Lung microvascular endothelial cell (primary cell): ENCODE measurements around the gene ATP5MC3. TPM values are rescaled to one million over a fixed set of nuclear protein-coding genes. Genes with fewer than 3 reads are reported as not detected.
A peak's percentile ranks its signal among the peaks of the same experiment; 100 is the strongest.
"Not testable (repeated sequence)": the region's sequence is repeated elsewhere in the genome, so short reads cannot be mapped to it uniquely, and the experiment has no call there.

Experiments used
- DNase-seq, 2 donors: peaks; one replicate each; pipeline versions ENCODE4 v3.0.0 to v3.0.0-alpha.2; 2010; ENCODE audit warnings: low read depth in 2 of 2
- total RNA-seq: library from RNA; depleted of rRNA; stranded (reverse); fragments of >200 nt; gene quantifications from 2 replicates; pipeline ENCODE4 v1.2.1, GENCODE V29; 2014

ATP5MC3 gene
- 53.4 and 74.5 TPM in 2 replicates for total RNA-seq

DNA sequence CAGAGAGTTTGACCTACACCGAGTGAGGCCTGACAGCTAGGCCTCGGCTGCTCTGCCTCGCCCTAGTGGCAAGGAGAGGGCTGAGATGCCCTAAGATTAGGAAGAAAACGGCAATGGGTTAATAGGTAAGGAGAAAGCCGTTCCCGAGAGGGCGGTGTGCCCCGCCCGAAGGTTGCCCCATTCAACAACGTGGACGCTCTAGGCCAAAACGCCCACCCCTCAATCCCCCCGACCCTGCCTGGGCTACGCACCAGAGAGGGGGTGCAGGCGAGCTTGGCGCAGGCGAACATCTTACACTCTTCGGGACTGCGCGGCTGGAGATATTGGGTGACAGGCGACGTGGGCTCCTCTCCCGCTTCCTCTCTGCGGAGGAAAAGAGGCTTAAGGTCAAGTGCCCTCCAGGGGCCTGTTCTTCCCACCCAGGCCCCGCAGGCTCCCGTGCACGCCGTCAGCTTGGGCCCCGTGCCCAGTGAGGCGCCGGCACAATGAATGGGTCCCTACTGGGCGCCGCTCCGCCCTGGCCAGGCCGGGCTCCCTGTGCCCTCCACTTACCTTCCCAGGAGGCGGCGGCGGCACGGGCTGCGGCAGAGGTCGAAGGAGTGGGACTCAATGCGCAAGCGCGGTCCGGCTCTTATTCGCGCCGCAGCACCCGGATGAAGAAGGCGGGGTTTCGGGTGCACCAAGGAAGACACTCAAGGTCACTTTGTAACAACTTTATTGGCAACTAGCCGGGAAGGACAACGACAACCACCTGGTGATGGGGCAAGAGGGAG, at the start of gene ATP5MC3:
Gene ATP5MC3, minus strand, starts transcription at position 607 of the 773 bp plus-strand sequence. Its CDS starts 317 bp downstream, at position 290.
- DNase-seq, result peak; percentile 81 to 89

DNA sequence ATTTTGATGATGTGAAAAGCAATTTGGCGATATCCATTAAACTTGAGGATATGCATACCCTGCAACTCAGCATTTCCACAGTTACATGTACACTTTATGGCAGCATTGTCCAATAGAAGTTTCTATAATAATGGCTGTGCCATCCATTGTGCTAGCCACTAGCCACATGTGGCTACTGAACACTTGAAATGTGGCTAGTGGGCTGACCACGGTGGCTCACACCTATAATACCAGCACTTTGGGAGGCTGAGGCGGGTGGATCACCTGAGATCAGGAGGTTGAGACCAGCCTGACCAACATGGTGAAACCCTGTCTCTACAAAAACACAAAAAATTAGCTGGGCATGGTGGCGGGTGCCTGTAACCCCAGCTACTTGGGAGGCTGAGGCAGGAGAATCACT, 47.1 kb upstream of the ATP5MC3 start:
- DNase-seq, result not testable (repeated sequence)

DNA sequence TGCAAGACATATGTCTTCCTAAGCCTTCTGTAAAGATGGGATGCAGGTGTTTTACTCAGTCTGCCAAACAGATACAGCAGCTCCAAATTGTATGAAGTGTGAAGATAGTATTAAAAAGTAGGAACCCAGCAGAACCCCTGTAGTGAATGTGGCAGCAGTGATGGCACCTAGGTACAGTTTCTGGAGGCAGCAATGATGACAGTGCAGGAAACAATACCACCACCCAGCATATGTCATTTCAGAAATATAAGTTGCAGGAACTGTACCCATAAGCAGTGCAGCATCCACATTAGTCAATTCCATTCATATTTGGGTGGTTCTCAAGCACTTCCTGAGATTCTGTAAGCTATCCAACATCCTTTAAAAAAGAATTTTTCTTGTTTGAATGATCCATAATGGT, 46.7 kb upstream of the ATP5MC3 start:
- DNase-seq, result no peak

DNA sequence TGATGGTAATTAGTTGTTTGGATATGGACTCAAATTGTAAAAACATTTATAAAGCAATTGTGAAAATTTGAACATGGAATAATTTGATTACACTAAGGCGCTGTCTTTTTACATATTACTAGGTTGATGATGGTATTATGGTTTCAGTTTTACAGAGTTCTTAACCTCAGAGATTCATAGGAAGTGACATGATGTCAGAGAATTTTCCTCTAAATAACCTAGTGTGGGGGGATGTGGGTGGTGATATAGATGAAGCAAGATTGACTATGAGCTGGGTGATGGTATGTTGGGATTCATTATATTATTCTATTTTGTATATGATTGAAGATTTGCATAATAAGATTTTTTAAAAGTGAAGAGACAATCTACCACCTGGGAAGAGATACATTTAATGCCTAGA, 45.9 kb upstream of the ATP5MC3 start:
- peak in 1 of 2 donors; percentile 2 for DNase-seq

DNA sequence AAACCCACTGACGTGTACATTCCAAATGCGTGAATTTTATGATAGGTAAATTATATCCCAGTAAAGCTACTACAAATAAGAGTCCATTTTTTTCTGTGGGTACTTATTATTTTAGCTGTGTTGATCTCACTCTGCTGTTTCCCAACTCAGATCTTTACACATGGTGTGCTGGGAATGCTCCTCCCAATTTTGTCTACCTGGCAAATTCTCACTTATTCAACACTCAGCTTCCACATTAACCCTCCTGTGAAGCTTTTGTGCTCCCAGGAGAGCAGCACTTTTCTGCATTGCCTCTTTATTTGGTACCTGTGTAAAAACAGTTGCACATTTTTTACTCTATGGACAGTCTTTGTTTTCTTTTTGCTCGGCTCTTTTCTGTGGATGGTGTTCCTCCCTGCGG, 38.6 kb upstream of the ATP5MC3 start:
- no peak for DNase-seq

DNA sequence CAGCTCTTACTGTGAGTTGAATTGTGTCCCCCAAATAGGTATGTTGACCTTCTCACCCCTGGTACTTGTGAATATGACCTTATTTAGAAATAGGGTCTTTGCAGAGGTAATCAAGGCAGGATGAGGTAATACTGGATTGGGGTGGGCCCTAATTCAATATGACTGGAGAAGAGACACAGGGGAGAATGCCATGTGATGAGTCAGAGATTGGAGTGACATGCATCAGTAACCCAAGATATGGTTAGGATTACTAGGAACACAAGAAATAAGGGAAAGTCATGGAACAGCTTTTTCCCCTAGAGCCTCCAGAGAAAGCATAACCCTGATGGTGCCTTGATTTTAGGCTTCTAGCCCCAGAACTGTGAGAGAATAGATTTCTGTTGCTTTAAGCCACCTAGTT, 37.0 kb upstream of the ATP5MC3 start:
- no peak for DNase-seq

DNA sequence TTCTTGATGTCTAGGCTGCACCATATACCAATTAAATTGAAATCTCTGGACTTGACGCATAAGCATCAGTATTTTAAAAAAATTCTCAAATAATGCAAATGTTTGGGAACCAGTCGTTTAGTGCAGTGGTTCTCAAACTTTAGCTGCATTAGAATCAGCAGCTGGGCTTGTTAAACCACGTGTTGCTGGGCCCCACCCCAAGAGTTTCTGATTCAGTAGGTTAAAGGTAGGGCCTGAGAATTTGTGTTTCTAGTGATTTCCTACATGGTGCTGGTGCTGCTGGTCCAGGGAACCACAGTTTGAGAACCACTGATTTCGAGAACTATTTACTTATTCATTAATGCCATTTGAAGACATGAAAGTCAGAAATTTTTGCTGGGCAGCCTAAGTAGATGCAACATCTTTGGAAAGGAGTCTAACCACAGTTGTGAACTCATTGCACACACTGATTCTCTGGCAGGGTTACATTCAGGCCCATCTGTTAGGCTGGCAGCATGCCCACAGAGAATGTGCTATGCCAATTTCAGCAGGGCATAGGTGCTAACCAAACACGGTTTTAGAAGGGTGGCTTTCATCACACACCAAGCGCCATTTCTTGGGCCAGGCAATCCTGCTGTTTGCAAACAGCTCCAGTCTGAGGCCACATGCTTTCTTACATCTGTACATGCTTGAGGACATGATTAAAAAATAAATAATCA, 26.4 kb upstream of the ATP5MC3 start:
- DNase-seq, result no peak

DNA sequence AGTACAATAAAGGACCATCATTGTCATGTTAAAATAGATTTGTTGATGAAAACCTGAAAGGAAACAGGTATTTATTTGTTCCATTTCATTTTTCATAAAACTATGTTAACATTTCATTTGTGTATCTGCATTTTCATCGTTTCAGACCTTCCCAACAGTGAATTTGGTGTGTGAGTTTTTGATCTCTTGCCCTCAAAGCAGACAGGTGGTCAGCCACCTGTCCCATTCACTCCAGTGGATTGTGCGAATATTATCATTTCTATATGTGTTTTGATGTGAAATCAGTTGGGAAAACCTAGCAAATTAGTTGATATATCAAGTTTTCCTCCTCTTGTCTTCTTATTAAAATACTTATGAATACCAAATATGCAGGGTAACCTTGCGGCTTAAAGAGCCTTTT, 25.4 kb upstream of the ATP5MC3 start:
- no peak for DNase-seq

DNA sequence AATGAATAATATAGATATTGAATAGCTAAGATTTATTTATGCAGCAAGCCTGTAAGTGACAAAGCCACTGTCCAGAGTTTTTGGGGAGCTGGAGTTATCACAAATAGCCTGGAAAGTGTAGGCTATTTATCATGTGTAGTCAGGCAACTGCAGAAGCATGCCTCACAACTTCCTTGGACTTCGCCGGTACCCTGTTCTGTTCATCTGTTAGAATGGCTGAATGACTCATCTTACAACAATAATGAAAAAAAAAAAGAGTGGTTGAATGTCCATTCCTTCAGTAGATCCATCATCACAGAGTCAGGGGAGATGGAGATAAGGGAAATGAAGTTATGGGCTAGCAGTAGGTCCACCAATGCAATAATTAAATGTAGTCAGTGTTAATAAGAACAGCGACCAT, 24.0 kb upstream of the ATP5MC3 start:
- peak in 1 of 2 donors; percentile 53 for DNase-seq

DNA sequence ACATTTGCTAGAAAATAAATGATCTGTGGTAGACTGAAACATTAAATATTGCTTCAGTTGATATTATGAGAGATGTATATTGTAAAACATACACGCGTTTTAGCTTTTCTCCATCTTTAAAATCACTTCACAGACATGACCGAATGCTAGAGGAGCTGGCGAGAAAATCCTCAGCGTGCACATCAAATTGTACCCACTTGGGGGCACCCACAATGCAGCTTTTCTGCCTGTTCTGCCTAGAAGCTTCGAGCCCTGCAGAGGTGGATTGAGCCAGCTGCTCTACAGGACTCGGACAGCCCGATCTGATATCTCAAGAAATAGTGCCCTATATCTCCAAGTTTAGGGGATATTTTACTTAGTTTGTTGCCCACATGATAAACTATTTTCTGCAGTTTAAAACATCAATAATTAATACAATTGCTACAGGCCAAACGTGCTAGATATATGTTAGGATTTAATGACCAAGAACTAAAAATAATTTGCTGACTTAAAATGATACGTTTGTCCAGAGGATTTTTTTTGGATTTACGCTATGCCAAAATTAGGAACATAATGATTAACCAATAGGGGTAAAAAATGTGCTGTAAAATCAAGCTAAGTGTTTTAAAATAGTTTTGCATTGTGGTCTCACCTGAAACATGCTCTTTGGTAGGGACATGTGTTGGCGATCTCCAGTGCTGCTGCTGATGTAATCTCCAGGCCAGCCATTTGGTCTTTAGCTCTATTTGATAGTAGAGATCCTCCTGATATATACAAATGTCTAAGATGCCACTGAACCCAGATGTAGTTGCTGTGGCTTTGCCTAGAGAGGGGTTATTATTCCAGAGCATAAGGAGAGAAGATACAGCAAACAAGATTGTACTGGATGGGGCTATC, 22.3 kb upstream of the ATP5MC3 start:
- peak; percentile 52 to 55 for DNase-seq

DNA sequence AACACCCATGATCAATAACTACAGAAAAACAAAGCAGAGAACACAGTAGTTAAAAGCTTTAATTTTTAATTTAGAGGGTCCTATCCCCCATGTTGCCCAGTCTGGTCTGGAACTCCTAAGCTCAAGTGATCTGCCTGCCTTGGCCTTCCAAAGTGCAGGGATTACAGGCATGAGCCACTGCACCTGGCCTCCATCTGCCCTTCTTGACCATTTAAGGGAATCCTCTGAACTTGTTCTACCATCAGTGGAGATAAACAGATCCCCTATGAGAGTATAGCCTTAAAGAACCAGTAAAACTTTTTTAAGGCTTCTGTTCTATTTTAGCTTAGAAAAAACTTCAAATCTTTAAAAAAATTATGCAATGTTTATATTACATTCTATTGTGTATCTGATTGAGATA, 13.5 kb upstream of the ATP5MC3 start:
- no peak for DNase-seq

DNA sequence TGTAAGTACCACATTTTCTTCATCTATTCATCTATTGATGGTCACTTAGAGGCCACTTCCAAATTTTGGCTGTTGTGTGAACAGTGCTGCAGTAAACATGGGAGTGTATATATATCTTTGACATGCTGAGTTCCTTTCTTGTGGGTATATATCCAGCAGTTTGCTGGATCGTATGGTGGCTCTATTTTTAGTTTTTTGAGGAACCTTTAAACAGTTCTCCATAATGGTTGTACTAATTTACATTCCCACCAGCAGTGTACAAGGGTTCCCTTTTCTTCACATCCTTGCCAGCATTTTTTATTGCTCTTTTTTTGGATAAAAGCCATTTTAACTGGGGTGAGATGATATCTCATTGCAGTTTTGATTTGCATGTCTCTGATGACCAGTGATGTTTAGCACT, 7.3 kb upstream of the ATP5MC3 start:
- DNase-seq, result no peak

DNA sequence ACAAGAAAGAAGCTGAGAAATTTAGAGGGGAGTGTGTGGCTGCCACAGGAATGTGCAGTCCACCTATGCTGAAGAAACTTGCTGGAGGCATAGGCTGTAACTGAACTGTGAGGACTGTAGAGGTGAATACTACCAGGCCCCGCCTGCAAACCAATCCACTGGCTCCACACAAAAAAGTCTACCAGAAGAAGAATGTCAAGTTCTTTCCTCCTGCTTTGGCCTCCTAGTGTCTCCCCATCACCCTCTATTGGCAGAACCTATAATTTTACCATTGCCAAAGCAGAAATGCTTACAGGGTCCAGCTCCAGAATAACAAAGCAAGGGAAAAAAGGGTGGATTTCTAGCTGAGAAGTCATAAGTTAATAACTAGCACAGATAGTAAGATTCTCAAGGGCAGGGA, 5.9 kb upstream of the ATP5MC3 start:
- DNase-seq, result no peak

DNA sequence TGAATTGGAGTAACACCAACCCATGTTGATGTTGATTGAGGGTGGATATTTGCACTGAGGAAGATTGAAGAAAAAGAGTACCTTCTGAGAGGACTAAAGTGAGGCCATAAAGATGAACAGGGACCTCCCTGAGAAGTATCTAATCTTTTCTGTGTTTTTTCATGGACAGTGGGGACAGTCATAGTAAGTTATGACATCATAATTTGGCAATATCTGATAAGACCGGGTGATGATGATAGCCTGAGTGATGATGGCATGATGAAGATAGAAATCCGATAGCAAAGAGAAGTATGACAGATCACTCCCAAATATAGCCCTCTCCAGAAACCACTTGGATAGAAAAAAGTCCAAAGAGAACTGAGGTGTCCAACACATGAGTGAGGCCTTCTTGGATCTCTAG, 2.2 kb upstream of the ATP5MC3 start:
- no peak for DNase-seq

DNA sequence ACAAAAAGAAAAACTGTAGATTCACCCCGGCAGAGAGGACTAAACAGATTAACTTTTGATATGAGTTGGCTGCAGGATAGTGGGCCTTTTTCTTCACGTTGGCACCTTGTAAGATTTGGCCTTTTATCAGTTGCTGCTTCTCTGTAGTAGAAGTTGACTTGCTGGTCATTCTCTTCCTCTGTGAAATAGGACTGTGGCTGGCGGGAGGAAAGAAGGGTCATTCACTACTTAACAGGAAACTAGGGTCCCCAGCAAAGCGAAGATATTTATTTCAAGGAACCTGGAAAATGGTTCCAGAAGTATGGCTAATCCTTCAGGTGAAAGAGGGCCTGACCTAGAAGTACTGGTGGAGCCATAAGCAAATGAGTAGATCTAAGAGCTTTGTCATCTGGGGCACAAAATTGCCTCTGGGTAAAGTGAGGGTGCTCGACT, 383 bp upstream of the ATP5MC3 start:
- DNase-seq, result no peak

DNA sequence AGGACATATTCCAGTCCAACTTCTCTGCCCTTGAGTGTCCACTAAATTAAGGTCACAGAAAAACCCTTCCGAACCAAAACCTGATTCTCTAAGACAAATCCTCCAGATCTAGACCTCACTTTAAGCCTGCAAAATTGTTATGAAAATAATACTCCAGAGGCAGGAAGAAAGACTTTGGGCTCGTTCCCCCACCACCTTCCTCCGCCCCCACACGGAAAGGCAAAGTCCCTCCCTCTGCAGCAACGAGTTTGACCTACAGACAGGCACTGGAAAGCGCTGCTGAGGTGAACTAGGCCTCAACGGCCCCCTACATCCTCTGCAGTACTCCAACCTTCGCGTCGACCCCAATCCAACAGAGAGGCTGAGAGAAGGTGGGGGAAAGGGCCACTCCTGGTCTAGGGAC, 808 bp downstream of the ATP5MC3 start:
- peak; percentile 49 to 50 for DNase-seq

DNA sequence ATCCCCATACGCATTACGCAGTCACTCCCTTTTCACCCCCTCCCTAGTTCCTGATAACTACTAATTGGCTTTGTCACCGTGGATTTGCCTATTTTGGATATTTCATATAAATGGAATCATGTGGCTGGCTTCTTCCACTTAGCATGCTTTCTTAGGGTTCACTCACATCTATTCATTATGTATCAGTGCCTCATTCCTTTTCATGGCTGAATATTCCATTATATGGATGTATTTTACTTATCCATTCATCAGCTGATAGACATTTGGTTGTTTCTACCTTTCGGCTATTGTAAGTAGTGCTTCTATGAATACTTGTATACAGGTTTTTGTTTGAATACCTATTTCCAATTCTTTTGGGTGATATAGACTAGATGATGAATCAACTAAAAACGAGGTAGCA, 4.9 kb downstream of the ATP5MC3 start:
- no peak for DNase-seq

DNA sequence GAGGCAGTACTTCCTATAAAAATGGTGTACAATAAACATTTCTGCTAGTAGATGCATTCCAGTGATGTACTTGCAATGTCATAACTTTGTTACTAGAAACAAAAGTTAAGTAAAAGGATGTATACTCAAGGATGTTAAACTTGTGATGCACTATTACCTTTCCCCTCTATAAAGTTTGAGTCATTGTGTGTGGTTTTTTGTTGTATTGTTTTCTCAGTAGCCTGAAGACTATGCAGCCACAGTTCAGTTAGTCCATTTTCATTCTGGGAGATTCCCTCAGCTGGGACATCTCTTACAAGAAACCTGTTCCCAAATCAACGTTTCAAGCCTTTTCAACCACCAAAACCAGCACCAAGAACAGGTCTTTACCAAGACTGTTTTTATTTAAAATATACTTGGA, 5.6 kb downstream of the ATP5MC3 start:
- no peak for DNase-seq

DNA sequence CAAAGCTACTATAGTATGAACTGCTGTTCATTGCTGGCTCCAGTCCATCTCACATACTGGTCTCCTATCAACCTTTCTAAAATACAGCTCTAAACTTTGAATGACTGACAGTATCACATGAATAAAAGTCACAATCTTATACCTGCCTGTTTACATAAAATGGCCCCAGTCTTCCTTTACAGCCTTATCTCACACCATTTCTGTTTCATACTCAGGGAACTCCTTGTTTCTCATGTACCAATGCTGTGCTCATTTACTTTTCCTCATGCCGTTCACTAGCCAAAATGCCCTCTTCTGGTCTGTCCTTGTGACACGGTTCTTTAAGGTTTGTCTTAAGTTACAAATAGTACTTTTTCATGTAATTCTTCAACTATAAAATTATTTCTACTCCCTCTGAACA, 6.2 kb downstream of the ATP5MC3 start:
- no peak for DNase-seq

DNA sequence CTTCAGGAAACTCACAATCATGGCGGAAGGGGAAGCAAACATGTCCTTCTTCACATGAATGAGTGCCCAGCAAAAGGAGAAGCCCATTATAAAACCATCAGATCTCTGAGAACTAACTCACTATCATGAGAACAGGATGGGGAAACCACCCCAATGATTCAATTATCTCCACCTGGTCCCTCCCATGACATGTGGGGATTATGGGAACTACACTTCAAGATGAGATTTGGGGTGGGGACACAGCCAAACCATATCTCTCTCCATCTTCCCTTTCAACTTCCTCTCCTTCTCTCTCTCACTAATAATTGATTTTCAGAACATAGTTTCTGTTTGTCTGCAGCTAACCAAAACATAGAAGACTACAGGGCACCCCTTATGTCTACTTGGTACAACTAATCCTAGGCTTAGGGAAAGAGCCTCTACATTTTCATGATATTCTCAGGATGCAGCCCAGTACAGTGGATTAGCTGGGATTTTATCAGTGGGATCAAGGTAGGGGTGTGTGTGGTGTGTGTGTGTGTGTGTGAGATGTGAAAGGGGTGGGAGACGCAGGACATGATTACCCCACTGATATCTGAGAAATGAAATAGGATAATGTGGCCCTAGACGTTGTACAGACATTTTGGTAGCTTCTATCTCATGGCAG, 10.7 kb downstream of the ATP5MC3 start:
- no peak for DNase-seq

DNA sequence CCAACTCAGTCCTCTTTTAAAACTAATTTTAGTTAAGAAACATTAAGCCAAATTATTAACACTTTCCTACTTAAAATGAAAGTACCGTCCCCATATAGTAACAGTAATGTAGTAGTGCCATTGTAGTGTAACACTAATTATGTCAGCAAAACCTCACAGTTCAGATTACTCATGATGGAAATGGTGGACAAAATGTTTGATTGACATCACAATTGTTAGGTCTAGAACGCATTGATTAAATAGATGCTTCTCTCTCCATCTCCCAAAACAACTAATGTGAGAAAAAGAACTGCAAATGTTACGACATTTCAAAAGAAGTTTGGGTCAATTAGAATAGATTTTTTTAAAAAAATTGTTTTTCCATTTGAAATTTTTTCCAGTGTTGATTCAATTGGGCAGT, 12.3 kb downstream of the ATP5MC3 start:
- peak in 1 of 2 donors; percentile 18 for DNase-seq

DNA sequence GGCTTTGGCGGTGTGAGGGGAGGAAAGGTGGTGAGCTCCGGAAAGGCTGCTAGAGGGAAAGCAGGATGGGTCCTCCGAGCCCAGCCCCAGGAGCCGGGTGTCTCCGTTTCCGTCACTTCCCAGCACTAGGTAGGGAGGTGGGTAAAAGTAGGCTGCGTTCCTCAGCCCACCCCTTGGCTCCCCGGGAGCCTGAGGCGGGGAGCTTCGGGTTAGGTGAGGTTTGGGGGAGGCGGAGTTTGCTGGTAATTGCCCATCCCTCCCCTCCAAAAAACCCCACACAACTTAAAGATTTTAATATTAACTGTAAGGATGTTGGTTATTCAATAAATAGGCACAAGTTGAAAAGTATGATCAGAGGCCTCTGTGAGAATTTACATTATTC, 13.0 kb downstream of the ATP5MC3 start:
- DNase-seq, result no peak
